Astrocyte of the hippocampus (primary cell): Measurements from ENCODE around the gene CMPK2.
"Not testable (repeated sequence)": the region's sequence is repeated elsewhere in the genome, so short reads cannot be mapped to it uniquely, and the experiment has no call there.

Experiments used
- DNase-seq: peaks from one replicate; pipeline ENCODE4 v3.0.0; 2011; ENCODE audit warnings: low read depth, low spot score

Gene CMPK2, protein sequence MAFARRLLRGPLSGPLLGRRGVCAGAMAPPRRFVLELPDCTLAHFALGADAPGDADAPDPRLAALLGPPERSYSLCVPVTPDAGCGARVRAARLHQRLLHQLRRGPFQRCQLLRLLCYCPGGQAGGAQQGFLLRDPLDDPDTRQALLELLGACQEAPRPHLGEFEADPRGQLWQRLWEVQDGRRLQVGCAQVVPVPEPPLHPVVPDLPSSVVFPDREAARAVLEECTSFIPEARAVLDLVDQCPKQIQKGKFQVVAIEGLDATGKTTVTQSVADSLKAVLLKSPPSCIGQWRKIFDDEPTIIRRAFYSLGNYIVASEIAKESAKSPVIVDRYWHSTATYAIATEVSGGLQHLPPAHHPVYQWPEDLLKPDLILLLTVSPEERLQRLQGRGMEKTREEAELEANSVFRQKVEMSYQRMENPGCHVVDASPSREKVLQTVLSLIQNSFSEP

DNA sequence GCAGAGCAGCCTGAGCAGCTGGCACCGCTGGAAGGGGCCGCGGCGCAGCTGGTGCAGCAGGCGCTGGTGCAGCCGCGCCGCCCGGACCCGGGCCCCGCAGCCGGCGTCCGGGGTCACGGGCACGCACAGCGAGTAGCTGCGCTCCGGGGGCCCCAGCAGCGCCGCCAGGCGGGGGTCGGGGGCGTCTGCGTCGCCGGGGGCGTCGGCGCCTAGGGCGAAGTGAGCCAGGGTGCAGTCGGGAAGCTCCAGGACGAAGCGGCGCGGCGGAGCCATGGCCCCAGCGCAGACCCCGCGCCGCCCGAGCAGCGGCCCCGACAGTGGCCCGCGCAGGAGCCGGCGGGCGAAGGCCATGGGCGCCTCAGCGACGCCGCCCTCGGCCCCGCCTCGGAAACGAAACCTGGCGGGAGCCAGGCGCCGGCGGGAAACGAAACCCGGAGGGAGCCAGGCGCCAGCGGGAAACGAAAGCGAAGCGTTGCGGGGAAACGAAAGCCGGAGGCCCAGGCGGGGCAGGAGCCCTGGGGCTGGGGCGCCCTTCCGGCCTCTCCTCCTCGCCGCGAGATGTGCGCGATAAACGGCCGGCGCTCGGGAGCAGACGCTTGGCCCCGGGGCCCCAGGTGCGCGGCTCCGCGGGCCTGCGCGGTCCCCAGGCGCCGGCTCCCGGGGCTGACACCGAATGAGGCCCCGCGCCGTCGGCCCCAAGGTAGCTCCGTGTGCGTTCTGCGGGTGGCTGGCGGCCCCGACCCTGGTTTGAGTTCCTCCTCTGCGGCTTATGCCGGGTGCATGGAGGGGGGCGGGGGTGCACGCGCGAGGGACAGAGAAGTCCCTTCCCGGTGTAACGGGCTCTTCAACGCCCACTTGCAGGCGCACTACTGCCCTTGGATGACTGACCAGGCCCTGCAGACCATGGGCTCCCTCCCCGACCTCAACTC is at the start of gene CMPK2:
CMPK2 (minus strand) TSS at position 562 of the 929 bp plus-strand sequence; CDS start at position 351, 211 bp downstream.
- peak; percentile 83 for DNase-seq

DNA sequence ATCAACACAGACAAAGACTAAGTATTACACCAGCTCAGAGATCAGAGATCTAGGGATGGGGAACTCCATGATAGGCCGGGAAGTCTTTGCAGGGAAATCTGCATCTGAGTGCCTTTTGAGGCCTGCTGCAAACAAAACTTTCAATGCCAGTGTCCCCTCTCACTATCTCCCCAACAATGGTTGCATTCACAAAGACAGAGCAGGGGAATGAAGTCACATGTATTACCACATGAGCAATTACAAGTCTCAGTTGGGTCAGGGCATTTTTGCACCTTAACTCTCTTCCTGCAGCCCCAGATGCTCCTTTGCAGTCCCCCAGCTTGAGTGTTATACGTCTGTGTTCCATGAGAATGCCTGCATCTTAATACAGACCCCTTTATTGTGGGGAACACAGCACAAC is 49.7 kb upstream of the CMPK2 start:
- DNase-seq, result no peak

DNA sequence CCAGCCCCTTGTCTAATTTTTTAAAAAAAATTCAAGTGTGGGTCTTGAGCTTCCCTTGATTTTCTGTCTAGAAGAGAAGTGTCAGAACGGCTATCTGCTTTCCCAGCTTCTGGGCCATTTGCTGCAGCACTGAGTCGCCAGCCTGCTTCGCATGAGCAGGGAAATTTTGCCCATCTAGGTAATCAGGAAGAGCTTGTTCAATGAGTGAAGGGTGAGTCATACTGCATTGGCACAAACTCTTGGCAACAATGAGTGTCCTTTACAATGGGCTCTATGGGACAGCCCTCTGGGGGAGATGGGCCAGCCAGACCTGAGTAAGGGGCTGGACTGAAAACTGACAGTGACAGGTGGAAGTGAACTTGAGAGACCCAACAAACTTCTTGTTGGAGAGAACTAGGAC is 49.1 kb upstream of the CMPK2 start:
- peak; percentile 60 for DNase-seq

DNA sequence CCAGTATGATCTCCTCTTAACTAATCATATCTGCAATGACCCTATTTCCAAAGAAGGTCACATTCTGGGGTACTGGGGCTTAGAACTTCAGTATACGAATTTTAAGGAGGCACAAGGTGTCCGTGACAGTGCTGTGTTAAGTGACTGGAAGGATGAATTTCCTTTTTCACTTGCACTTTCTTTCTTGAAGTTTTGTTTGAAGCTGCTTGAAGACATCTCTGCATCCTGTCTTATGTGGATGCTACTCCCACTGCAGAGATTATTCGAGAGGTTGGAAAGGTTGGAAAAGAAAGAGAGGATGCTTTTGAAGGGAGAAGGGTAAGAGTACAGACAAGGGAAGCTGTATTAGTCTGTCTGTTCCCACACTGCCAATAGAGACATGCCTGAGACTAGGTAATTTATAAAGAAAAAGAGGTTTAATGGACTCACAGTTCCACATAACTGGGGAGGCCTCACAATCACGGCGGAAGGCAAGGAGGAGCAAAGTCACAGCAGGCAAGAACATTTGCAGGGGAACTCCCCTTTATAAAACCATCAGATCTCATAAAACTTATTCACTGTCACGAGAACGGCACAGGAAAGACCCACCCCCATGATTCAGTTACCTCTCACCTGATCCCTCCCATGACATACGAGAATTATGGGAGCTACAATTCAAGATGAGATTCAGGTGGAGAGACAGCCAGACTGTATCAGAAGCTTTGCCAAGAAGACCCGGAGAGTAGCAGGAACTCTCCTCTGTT is 47.9 kb upstream of the CMPK2 start:
- DNase-seq, result no peak

DNA sequence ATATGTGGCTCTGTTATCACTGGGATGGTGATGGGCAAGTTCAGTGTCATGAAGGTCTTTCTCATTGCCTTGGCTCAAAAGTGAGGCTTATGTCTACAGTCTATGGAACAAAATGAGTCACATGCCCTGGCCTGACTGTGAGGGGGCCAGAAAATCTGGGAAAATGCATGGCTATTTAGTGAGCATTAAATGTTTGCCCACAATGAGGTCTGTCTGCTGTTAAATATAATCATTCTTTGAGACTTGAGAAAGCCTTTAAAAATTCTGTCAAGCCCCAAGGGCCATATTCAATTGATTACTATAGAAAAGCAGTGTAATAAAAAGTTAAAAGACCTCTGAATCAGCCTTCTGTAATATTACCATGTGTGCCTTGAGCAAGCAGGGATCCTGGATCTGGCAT is 46.0 kb upstream of the CMPK2 start:
- no peak for DNase-seq

DNA sequence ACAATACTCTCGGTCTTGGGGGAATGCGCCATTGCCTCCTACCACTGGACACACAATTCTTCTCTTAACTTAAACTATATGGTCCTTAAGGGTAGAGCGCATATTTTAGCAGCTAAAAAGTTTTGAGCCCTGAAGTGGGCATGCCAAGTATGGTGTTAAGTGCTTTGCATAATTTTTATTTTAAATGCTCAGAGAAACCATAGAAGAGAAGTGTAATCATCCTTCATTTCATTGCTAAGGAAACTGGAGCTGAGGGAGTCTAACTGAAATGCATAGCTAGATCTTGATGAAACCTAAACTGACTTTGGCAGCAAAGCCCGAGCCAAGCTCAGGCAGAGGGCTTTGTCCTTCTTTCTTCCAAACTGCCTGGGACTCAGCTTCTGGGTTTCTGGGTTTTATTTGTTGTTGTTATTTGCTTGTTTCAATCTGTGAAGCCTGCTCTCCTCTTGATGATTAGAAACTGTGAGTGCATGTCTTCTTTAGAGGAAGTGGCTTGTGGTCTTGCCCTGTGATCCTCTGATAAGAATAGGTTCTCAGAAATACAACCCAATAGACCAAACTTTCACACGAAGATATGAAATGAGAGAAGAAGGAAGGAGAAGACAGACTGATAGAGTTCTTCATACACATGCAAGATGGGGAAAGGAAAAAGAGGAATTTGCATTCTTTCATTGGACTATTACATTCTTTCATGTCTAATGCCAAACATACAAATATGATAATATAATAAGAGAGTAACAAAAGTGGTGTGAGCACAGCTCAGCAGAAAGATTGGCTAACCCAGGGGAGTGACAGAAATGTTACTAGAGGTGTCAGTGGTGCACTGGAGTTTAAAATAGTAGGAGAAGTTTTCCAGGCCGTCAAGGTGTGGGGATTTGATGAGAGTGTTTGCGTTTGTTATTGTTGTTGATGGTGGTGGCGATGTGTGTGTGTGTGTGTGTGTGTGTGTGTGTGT is 44.0 kb upstream of the CMPK2 start:
- no peak for DNase-seq

DNA sequence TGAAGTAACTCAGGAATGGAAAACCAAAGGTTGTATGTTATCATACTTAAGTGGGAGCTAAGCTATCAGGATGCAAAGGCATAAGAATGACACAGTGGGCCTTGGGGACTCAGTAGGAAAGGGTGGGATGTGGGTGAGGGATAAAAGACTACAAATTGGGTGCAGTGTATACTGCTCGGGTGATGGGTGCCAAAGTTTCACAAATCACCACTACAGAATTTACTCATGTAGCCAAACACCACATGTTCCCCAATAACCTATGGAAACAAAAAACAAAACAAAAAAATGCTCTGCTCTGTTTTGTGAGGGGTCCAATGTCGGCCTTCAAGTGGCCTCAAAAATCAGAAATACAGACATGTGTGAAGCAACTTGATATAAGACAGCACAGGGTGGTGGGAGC is 42.6 kb upstream of the CMPK2 start:
- DNase-seq, result no peak

DNA sequence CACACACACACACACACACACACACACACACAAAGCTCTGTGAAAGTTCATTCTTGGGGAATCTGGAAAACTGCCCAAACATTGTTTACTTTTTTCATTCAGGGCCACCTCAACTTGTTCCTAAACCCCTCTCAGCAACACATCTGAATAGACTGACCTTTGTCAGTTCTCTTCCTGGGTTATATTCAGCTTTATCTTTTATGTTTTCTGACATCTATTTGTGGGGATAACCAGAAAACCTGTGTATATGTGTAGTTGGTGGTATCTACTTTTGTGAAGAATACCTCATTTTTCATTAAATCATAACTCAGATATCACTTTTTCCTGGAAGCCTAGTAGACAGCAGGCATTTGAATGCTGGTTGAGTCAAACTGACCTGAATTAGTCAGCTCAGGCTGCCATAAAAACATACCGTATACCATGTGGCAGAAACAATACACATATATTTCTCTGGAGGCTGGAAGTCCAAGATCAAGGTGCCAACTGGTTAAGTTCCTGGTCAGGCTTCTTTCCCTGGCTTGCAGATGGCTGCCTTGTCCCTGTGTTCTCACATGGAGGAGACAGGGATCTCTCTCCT is 40.5 kb upstream of the CMPK2 start:
- DNase-seq, result no peak

DNA sequence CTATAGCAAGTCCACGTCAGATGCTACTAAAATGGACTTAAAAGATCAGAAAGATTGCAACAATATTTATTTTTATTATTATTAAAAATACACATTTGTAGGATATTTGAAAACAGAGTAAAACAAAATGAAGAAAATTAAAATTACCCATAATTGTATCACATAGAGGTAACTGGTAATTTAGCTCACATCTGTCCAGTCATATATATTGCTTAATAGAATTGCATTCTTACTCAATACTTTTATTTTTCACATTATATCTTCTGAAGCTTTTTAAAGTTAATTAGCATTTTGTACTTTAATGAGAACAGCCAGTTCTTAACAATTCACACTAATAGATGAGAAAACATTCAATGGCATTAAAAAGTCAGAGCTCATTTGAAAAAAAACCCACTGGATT is 40.0 kb upstream of the CMPK2 start:
- no peak for DNase-seq

DNA sequence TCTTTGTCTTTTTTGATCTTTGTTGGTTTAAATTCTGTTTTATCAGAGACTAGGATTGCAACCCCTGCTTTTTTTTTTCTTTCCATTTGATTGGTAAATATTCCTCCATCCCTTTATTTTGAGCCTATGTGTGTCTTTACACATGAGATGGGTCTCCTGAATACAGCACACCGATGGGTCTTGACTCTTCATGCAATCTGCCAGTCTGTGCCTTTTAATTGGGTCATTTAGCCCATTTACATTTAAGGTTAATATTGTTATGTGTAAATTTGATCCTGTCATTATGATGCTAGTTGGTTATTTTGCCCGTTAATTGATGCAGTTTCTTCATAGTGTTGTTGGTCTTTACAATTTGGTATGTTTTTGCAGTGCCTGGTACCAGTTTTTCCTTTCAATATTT is 36.9 kb upstream of the CMPK2 start:
- not testable (repeated sequence) for DNase-seq

DNA sequence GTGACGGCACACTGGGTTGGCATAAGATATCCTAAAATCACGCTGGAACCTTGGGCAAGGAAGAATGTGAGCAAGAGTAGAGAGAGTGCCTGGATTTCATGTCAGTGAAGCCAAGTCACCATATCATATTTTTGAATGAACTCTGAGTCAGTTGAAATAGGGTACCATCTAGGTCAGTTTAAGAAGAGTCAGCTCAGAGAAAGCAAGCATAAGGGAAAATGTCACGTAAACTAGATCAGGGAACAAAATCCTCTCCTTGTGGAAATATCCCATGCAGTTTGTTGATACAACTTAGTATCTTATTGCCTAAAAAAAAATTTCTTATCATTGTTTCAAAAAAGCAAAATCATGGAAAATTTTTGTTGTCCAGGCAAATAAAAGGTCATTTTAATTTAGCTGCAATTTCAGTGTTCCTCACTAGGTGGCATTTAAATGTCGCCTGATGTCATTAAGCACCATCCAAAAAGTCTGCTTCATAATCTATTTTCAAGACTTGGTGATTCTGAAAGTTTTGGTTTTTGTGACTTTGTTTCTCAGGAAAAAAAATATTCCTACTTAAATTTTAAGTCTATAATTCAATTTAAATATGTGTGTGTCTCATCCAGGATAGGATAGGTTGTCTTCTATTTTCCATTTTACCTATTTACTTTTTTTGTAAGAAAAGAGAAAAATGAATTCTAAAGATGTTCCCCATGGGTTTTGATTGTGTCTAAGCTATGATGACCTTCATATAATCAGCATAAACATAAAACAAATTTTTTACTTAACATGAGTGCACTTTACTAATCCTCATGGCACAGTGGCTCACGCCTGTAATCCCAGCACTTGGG is 31.4 kb upstream of the CMPK2 start:
- DNase-seq, result peak; percentile 57

DNA sequence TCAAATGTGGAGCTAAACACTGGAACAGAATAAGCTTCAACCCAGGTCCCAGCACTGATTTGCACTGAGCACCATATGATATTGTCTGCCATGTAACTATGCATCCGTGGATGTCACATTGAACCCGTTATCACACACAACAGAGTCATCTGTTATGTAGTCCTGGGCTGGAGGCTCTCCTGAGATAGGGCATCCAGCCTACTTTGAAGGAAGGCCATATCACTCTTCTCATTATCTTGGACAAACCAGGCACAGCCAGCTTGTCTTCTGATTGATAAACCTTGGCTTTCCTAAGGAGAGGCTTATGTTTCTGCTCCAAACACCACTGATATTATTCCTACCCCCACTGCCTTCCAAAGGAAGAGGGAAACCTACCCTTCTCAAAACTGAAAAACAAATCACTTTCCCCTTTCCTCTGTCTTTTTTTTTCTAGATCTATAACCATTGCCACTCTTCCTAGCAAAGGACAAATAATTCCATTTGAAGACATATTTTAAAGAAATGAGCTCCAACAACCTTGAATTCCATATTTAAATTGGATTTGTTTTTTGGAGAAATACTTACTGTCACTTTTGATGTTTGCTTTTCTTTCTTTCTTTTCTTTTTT is 28.3 kb upstream of the CMPK2 start:
- DNase-seq, result no peak

DNA sequence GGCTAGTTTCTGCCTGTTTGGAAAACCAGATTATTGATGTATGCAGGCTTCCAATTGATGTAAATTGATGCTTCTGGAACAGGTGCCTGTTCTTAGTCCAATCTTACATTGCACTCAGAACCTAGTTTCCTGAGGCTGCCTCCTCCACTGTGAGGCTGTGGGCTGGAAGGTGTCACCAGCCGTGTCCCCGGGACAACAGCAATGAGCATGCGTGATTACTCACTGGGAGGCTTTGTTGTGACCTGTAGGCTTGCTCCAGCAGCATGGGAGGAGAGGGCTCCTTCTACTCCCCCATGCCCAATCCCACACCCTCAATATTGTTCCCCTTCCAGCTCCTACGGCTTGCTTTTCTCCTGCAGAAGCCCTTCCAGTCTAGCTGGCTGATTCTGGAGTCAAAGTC is 23.0 kb upstream of the CMPK2 start:
- DNase-seq, result no peak

DNA sequence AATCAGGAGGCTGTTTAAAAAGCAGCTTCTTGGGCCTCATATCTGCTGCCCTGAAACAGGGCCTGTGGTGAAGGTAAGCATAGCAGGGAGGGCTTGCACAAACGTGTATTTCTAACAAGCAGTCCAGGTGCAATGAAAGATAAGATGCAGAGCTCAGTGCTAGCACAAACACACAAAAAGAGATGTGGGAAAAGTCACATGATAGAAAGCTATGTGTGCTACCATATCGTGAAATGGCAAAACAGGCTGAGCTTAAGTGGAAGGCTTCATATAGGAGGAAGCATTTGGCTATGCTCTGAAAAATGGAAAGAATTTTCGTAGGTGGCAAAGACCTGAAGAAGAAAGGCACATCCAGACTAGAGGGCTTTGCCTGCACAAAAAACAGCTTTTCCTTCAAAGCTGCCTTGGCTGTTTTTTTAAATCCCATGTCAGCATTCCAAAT is 22.1 kb upstream of the CMPK2 start:
- DNase-seq, result no peak

DNA sequence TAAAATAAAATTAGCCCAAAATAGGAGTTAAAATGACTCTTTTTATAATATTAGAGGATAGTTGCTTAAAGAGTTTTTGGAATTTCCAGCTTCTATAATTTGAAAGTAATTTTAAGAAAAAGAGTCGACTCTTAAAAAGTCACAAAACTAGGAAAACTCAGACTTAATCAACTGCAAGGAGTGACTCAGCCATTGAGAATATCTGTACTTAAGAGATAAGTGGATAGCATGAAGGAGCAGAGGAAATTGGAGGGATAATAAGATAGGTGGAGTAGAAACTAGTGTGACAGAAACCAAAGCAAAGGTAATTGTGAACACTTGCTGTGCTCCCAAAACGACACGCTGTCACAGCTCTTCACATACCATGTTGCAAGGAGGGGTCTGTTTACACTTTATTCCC is 20.3 kb upstream of the CMPK2 start:
- DNase-seq, result no peak

DNA sequence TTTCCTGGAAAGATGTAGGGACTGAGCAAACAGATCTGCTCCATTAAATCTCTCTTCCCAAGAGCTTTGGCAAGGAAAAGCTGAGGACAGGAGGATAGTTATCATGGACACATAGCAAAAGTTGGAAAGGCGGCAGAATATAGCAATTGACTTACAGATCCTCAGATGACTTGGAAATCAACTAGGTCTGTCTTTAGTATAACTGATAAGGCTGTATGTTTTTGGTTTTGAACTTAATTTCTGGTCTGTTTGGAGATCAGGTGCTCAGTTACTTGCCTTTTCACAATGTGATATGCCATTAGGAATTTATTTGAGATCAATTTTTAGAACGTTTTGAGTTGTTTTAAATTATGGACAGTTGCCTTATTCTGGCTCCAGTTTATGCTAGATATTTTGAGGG is 19.8 kb upstream of the CMPK2 start:
- no peak for DNase-seq

DNA sequence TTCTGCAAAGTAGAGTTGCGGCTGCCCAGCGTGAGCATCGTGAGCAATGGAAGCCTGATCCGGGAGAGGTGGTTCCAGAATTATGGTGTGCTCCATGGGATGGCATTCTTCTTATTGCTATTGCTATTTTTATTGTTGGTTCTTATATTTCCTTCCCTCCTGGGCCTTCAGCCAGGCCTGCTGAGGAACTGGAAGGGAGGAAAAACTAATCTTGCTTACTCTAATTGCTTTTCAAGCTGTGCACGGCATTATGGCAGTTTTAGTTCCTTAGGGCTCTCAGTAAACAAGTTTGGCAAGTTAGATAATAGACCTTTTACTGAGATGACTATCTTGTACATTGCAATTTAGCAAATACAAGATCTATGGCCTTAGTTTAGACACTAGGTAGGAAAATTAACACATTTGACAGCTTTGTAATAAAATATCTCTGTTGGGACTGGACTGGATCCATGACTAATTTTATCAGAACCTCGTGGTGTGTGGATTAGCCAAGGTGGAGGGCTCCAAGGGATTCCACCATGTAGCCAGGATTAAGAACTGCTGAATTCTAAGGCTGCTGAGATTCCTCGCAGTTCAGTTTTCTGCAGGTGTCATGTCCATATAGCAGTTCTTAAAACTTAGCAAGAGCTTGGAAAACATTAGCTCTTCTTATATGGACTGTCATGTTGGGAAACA is 17.9 kb upstream of the CMPK2 start:
- DNase-seq, result no peak

DNA sequence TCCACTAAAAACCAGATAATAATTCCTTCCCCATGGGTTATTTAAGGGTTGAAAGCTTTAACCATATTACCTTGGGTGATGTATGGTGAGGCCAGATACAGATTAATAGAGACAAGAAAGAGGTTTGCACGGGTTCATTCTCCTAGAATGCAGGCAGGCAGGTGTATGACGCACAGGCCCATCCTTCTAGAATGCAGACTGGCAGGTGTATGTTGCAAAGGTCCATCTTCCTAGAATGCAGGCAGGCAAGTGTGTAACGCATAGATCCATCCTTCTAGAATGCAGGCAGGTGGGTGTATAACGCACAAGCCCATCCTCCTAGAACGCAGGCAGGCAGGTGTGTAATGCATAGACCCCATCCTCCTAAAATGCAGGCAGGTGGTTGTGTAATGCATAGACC is 15.8 kb upstream of the CMPK2 start:
- DNase-seq, result no peak
